HG02678 (cell line): ENCODE data around the gene AGA.

ENCODE experiments used
- ATAC-seq: cut with Tn5 transposase; IDR thresholded peaks from one replicate; pipeline ENCODE4 v1.9.1; 2021; ENCODE audit warnings: mild to moderate bottlenecking, moderate library complexity; ENCODE audit not compliant: unreplicated experiment

Gene AGA

DNA sequence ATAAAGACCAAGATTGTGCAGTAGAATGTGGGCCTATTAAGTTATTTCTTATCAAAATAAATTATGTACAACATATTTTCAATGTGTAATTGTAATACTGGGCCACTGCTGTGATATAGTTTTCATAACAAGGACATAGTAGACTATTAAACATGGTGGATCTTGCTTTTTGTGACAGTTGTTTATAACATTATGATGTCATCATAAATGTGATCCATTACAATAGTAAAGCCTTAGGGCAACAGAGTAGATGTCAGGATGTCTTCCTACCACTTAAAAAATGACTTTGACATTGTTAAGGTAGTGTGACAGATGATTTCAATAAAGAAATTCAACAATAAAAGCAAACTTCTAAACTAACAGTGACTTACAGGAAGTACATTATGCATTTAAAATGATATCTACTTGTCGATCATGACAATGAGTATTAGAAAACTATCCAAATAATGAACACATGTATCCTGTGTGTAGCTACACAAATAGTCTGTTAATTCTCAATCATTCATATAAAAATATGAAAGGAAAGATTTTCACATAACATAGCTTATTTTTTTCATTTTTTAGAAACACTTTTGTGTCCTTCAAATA, 5.3 kb upstream of the AGA start:
- ATAC-seq, result no peak

DNA sequence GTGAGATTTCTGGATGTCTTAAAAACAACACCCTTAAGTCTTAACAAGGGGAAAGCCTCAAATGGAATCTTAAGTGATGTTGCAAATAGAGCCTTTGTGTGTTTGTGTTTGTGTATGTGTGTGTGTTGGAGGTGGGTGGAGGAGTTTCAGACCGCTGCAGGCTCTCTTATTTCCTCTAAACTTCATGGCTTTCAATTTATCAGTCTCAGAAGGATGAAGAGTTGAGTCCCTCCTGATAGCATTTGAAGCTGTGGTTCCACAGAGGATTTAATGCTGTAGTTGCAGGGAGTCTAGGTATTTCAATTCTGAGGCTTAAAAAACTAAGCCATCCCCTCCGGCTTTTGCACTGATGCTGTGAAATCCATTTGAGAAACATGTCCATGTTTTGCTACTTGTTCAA, 4.3 kb upstream of the AGA start:
- ATAC-seq, result no peak

GRCh38 chr4:177444911-177445736, 2.9 kb upstream of the AGA start:
- ATAC-seq, result no peak

- ATAC-seq, result peak; percentile 36
These were observed 1.0 kb downstream of the AGA start for GRCh38 chr4:177441061-177441802.

- no peak for ATAC-seq
These were observed 5.8 kb downstream of the AGA start for GRCh38 chr4:177436456-177436855.

GRCh38 chr4:177434667-177435066, 7.6 kb downstream of the AGA start:
- no peak for ATAC-seq

DNA sequence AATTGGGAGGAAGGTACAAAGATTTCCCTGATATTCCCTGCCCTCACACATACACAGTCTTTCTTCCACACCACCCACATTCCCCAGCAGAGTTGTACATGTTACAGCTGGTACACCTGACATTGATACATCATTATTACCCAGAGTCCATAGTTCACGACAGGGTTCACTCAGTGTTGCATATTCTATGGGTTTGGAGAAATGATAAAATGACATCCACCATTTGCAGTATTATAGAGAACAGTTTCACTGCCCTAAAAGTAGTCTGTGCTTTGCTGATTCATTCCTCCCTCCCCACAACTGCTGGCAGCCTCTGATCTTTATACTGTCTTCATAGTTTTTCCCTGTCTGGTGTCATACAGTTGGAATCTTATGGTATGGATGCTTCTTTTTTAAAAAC, 15.0 kb downstream of the AGA start:
- ATAC-seq, result no peak

DNA sequence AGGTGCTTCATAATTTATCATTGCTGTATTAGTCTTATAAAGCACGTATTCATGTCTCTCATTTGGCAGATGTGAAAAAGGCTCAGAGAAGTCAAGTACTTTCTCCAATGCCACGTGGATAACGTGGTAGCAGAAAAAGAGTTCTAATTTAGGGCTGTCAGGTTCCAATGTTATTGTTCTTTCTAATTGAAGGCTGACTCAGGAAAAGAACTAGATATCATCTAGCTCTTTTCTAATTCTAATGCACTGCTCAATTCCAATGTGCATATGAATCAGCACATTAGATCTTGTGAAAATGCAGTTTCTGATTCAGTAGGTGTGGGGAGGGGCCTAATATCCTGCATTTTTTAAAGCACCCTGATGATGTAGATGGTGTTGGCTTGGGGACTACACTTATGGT, 22.8 kb downstream of the AGA start:
- no peak for ATAC-seq

GRCh38 chr4:177413656-177414055, 28.6 kb downstream of the AGA start:
- no peak for ATAC-seq

DNA sequence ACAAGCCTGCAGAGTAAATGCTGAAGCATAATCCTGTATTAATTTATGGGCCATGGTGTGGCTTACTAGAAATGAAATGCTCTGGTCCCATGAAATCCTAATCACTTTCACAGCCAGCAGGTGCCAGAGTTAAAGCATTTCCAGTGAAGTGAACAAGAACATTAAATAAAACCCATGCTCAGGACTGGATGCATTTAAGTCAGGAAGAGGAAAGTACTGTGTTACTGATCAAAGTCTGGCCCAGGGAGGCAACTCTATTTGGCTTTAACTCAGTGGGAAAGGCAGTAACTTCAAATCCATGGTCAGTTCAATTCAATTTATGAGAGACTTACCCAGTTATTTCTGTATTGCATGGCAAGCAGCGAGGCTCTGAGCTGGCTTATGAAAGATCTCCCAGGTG, 29.2 kb downstream of the AGA start:
- ATAC-seq, result no peak

DNA sequence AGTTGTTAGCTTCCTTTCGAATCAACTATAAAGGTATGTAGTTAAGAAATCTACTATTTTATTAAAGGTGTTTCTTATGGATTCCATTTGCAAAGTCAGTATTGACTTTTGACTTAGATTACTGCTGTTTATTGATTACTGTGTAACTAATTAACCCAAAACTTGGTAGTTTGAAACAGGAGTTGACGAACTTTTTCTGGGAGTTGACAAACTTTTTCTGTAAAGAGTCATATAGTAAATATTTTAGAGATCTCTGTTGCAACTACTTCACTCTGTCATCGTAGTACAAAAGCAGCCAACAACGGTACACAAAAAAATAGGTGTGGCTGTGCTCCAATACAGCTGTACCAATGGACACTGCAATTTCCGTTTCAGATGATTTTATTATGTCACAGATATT, 30.2 kb downstream of the AGA start:
- ATAC-seq, result no peak

DNA sequence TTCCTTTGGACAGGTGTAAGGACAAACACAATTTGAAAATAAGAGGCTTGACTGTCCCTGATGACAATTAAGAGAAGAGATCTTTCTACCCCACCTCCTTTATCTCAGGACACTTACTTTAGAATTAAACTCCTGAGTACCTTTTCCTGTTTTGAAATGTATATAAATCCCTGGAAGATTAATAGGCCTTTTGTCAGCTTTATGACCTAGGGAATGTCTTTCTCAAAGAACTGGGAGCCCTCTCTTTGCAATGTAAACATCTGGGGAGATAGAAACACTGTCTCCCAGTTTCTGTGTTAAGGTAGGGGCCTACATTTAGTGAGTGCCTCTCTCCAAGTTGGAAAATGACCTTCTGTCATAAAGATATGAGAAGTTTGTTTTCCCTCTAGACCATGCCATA, 31.7 kb downstream of the AGA start:
- no peak for ATAC-seq

DNA sequence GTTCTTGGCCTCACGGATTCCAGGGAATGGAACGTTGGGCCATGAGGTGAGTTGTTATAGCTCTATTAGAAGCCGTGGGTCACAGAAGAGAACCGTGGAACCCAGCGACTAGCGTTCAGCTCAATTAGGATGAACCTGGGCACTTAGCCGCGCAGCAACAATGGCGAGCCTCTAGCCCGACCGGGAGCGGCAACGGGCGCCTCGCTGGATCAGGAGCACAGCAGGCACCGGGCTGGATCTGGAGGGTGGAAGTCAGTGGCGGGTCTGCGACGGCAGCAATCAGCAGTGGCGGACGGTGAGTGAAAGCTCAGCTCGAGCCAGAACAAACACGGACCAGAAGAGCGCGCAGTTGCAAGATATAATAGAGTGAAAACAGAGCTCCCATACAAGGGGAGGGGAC, 34.2 kb downstream of the AGA start:
- no peak for ATAC-seq

DNA sequence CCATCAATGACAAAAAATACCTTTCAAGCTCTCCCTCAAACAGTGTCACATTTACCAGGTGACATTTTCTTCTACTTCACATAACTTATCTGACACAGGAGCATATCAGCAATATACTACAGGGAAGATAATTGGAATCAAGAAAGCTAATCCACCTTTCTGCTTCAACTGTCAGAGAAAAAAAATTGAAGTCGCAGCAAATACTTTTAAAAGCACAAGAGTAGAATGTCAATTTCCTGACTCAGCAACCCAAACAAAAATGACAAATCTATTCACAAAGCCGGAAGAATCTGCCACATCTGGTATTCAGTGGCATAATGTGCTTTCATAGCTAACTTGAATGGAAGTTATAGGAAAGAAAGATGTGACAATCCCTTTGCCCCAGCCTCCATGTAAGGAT, 36.7 kb downstream of the AGA start:
- no peak for ATAC-seq

DNA sequence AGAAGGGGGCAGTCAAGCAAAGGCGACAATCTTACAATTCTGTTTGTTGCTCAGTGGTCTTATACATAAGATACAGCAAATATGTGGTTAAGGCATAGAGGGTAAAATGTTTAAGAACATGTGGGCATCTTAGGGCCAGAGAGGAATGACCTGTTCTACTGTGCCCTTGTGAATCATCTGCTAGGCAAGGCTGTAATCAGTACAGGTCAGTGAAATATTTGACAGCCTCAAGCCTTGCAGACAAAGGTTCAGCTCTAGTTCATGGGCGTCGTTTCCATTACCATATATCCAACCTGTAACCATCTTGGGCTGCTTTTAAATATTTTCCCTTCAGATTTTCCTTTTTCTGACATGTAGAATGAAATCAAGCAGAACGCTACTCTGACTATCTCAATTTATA, 37.3 kb downstream of the AGA start:
- ATAC-seq, result no peak

- ATAC-seq, result no peak
These were observed 37.9 kb downstream of the AGA start for GRCh38 chr4:177404342-177404741.

- ATAC-seq, result no peak
These were observed 38.5 kb downstream of the AGA start for GRCh38 chr4:177403746-177404145.

DNA sequence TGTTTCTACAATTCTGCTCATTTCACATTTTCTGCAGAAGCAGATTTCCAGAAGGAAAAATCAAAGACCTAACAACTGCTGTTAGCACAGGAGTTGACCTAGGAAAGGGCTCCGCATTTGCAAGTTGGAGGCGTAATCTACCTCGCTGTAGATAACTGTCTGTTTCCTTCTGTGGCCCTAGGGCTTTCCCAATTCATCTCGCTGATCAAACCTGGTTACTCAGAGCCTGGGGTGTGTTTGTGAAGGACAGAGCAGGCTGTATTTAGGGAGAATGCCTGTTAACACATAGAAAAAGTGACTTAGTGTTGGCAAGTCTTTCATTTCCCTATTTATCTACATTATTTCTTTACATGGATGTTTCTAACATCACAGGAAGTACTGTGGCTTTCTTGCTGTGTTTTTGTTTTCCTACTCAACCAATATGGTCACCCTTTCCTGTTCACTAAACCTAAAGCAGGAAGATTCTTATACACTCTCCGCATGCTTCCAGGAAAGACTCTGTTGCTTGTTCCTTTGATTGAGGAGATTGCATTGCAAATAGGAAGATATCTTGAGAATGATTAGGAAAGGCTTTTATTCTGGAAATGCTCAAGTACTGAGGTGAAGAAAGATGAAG, 40.5 kb downstream of the AGA start:
- no peak for ATAC-seq

GRCh38 chr4:177400030-177400429, 42.2 kb downstream of the AGA start:
- no peak for ATAC-seq

DNA sequence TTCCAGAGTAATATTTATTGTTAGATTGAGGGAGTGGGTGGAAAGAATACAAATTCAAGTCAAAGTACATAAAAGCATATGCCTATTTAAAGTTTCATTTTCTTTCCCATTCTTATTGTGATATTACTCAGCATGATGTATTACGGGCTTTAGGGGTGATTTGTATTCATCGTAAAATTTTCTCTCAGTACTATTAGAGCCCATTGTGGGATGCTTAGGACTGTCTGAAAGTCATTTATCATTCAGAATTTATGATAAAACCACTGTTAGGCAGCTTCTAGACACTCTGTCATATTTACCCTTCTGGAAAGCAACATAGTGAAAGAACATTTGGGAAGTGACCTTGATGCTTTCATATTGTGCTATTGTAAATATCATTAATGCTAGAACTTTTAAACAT, 45.9 kb downstream of the AGA start:
- no peak for ATAC-seq

DNA sequence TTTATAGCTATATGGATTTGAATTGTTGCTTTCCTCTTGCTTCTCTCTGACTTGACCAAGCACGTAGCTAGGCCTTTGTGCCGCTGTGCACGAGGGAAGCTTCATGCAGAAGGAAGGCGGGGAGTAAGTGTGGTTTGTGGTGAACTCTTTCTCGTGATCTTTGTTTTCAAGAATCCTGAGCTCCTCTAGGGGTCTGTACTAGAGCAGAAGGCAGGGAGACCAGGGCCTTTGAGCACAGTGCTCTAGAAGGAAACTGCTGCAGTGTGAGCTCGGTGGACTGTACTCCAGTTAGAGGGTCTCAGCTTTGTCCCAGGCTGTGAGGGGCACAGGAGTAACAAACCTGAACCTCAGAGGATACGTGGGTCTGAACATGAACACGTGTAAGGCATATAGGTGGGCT, 49.0 kb downstream of the AGA start:
- ATAC-seq, result peak; percentile 60

DNA sequence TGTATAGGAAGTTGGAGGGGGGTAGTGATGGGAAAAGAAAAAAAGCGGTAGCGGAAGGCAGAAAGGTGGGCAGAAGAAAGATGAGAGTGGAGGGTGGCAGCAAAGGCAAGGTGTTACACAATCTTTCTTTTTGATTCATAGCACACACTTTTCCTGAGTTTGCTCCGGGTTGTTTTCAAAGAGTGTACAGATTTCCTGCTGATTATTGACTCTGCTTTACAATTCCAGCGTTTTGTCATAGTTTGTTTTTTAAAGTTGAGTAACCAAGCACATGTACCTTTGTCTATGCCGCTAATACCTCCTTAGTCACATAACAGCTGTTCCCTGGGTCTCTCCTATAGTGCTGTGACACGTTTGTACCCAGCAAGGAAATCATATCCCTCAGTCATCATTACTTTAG, 50.3 kb downstream of the AGA start:
- no peak for ATAC-seq
